PC-3 (cell line): Measurements from ENCODE around the gene SHF.

Source experiments
- CTCF ChIP-seq: fragments of 300-600 bp; sonication (generic); conservative IDR thresholded peaks from 2 replicates; pipeline ENCODE4 v1.5.1; 2017; ENCODE audit warnings: antibody characterized with exemption, low read depth, mild to moderate bottlenecking, low read length
- EZH2 ChIP-seq: fragments of 300-600 bp; sonication (generic); IDR thresholded peaks from one replicate; pipeline ENCODE4 v1.6.1; 2017; ENCODE audit warnings: antibody characterized with exemption, mild to moderate bottlenecking, low read length; ENCODE audit not compliant: unreplicated experiment
- EZH2phosphoT487 ChIP-seq: fragments of 300-600 bp; sonication (generic); IDR thresholded peaks from 2 replicates; pipeline ENCODE4 v1.6.1; 2018; ENCODE audit warnings: mild to moderate bottlenecking, antibody characterized with exemption, low read length, borderline replicate concordance

- peak; percentile 94 for TF ChIP-seq CTCF
- no peak for TF ChIP-seq EZH2
- TF ChIP-seq EZH2phosphoT487: no peak
Observed at GRCh38 chr15:45198337-45199135, 10.8 kb upstream of the SHF start.
